ENCODE results near the gene PDCD5. TPM values are rescaled to one million over a fixed set of nuclear protein-coding genes. Genes with fewer than 3 reads are reported as not detected.

Gene PDCD5
- total RNA-seq, 1 experiment from 2014 or later: 246 TPM

- in situ Hi-C loops (cut with HindIII; ENCODE audit: low pct_unique_long_range_greater_than_20kb, low sequenced_read_pairs) (no loop called here), intact Hi-C loops (cut with micrococcal nuclease; ENCODE audit: unreplicated experiment) (no loop called here)
- Histone ChIP-seq H3K4me1 (ENCODE audit: control insufficient read depth, insufficient read depth, low read length) (no peaks in the 10 kb centered on the region), H3K36me3 (ENCODE audit: control insufficient read depth, insufficient read depth, low read length) (no peaks in the 10 kb centered on the region), H3K4me3 (ENCODE audit: low read depth in 2 of 2, low read length in 2 of 2) (no peak overlapping the region), H3K9me3 (ENCODE audit: control insufficient read depth, insufficient read depth, low read depth, low read length) (no peaks in the 10 kb centered on the region), H3K27ac (ENCODE audit: low read length) (no peak overlapping the region), H3K27me3 (ENCODE audit: control insufficient read depth, insufficient read depth, low read length) (no peaks in the 10 kb centered on the region)
- TF ChIP-seq SIN3A (IDR thresholded peaks at IDR 0.05; ENCODE audit: borderline replicate concordance, insufficient read depth, low read depth, low read length) (no peak), TCF7L2 (IDR thresholded peaks at IDR 0.05; ENCODE audit: low read depth, low read length) (no peak), REST (IDR thresholded peaks at IDR 0.05; ENCODE audit: insufficient read depth in 1 of 2, low read depth in 2 of 2, low read length in 1 of 2) (no peak), POLR2AphosphoS5 (IDR thresholded peaks at IDR 0.05; ENCODE audit: low read depth, low read length) (no peak)
- BruUV-seq (replicated peaks): no TSS peak
- CTCF ChIA-PET: no interaction called here
- no peak for ATAC-seq
- POLR2A ChIA-PET: no interaction called here
- no peak for DNase-seq (ENCODE audit: low read depth, low spot score)
Observed at GRCh38 chr19:32631381-32631780, 50.4 kb downstream of the PDCD5 start.

Other genes starting within 250 kb of the PDCD5 start
- gene ZNF507, start 235.6 kb upstream of the PDCD5 start, total RNA-seq (2021; ENCODE audit: unreplicated experiment): 28.3 TPM
- gene DPY19L3, start 175.4 kb upstream of the PDCD5 start, total RNA-seq (2021; ENCODE audit: unreplicated experiment): 27.8 TPM
- gene ANKRD27, start 94.0 kb downstream of the PDCD5 start, total RNA-seq (2021; ENCODE audit: unreplicated experiment): 64.2 TPM
- gene RGS9BP, start 94.7 kb downstream of the PDCD5 start, total RNA-seq (2021; ENCODE audit: unreplicated experiment): 1.3 TPM
- 41.4 TPM for gene NUDT19, start 110.6 kb downstream of the PDCD5 start, total RNA-seq (2021; ENCODE audit: unreplicated experiment)
- 0.33 TPM for gene TDRD12, start 138.6 kb downstream of the PDCD5 start, total RNA-seq (2021; ENCODE audit: unreplicated experiment)